ENCODE measurements around the gene ATP6V1G2.

Gene ATP6V1G2

GRCh38 chr6:31585491-31585890, 39.1 kb upstream of the ATP6V1G2 start:
- peaks cover 76 to 95% (median 86%) of the 10 kb centered on the region in 10 experiments for H3K4me1 ChIP-seq
- TF ChIP-seq Cebpa-rat (IDR thresholded peaks at IDR 0.05), result no peak
- H3K4me2 ChIP-seq, result peak overlapping the region; percentile 77 to 100 (median 94)
- no peaks in the 10 kb centered on the region for H3K27me3 ChIP-seq
- no peaks in the 10 kb centered on the region for H3K9me3 ChIP-seq (replicated peaks in 1 of 11)
- peak overlapping the region in 3 of 10 experiments; percentile 24 to 64 (median 63); a peak in 3 of 20 replicates for H3K4me3 ChIP-seq
- H3K27ac ChIP-seq, result peak overlapping the region; percentile 59 to 92 (median 86)
- H3K36me3 ChIP-seq, result peaks cover 0 to 10% (median 0%) of the 10 kb centered on the region in 11 experiments; a peak in 5 of 22 replicates
- peak overlapping the region in 10 of 11 experiments; percentile 66 to 81 (median 74); a peak in 19 of 22 replicates for H3K9ac ChIP-seq
- H4K20me1 ChIP-seq, result no peaks in the 10 kb centered on the region

DNA sequence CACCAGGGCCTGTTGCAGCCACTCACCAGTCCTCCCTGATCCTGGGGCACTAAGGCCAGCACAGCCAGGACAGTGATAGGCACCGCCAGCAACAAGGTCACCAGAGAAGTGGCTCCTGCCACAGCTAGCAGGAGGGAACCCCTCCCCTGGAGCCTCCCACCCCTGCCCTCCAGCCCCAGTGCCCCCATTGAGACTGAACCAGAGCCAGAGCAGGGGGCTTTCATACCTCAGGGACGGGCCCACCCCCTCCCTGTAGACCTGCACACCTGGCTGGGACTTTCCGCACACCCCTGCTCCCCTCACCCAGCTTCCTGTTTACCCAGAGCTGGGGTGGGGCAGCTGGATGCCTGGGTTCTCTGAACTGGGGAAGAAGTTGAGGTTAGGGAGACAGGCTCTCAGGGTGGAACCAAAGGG, 35.8 kb upstream of the ATP6V1G2 start, which contains the start of gene LTB:
Gene LTB (minus strand): TSS at position 195 of the 414 bp plus-strand sequence. CDS start 7 bp downstream, at position 188.
- H3K27ac ChIP-seq, result peak within 1 kb of the TSS; percentile 61 to 88 (median 83); a peak in 21 of 22 replicates
- peaks cover 0 to 14% (median 7%) of the 10 kb centered on the region in 11 experiments; a peak in 13 of 22 replicates for H4K20me1 ChIP-seq
- H3K4me1 ChIP-seq, result peaks cover 81 to 96% (median 91%) of the 10 kb centered on the region in 10 experiments

GRCh38 chr6:31581434-31582229, 35.2 kb upstream of the ATP6V1G2 start:
- H3K9ac ChIP-seq, result peak overlapping the region; percentile 80 to 89 (median 86)
- H3K4me3 ChIP-seq, result peak overlapping the region; percentile 69 to 81 (median 76)
- H3K4me2 ChIP-seq, result peak overlapping the region; percentile 90 to 100 (median 96)
- peak overlapping the region; percentile 61 to 88 (median 83); a peak in 21 of 22 replicates for H3K27ac ChIP-seq
- no peaks in the 10 kb centered on the region for H3K27me3 ChIP-seq
- peaks cover 0 to 20% (median 13%) of the 10 kb centered on the region in 11 experiments; a peak in 15 of 22 replicates for H4K20me1 ChIP-seq
- no peaks in the 10 kb centered on the region for H3K9me3 ChIP-seq (replicated peaks in 1 of 11)
- no peak for TF ChIP-seq Cebpa-rat (IDR thresholded peaks at IDR 0.05)
- peaks cover 18 to 26% (median 24%) of the 10 kb centered on the region in 11 experiments for H3K36me3 ChIP-seq
- peaks cover 81 to 96% (median 91%) of the 10 kb centered on the region in 10 experiments for H3K4me1 ChIP-seq

More for the DNA sequence above, 35.8 kb upstream of the ATP6V1G2 start, which contains the start of gene LTB:
- Histone ChIP-seq H3K4me3 (peak within 1 kb of the TSS; percentile 69 to 81 (median 76)), H3K36me3 (peaks cover 16 to 20% (median 18%) of the 10 kb centered on the region in 11 experiments), H3K4me2 (peak within 1 kb of the TSS; percentile 90 to 100 (median 96)), H3K9me3 (replicated peaks in 1 of 11) (no peaks in the 10 kb centered on the region), H3K9ac (peak within 1 kb of the TSS; percentile 80 to 89 (median 86)), H3K27me3 (no peaks in the 10 kb centered on the region)
- TF ChIP-seq Cebpa-rat (IDR thresholded peaks at IDR 0.05), result no peak

DNA sequence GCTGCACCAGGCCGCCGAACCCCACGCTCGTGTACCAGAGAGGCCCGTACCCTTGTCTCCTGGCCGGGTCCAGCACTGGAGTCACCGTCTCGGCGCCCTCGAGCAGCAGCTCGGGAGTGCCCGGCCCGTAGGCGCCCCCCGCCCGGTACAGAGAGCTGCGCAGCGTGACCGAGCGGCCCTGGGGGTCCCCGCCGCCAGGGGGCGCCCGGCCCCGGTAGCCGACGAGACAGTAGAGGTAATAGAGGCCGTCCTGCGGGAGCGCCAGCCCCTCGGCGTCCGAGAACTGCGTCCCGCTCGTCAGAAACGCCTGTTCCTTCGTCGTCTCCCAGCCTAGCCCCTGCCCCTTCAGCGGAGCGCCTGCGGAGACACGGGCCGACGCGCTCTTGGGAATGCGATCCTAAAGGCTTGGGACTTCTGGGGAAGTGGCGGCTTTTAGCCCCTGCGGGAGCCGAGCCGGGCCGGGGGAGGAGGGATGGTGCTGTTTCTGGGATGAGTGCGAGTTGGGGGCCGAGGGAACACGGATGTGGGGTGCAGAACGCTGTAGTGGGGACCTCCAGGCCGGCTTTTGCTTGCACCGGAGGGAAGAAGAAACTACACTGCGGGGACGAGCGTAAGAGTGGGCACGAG, 34.5 kb upstream of the ATP6V1G2 start:
- H4K20me1 ChIP-seq, result peaks cover 0 to 27% (median 17%) of the 10 kb centered on the region in 11 experiments; a peak in 15 of 22 replicates
- H3K27ac ChIP-seq, result peak overlapping the region; percentile 61 to 88 (median 83); a peak in 21 of 22 replicates
- H3K9ac ChIP-seq, result peak overlapping the region; percentile 80 to 89 (median 86)
- H3K4me2 ChIP-seq, result peak overlapping the region; percentile 90 to 100 (median 96)
- peaks cover 81 to 96% (median 87%) of the 10 kb centered on the region in 10 experiments for H3K4me1 ChIP-seq
- TF ChIP-seq Cebpa-rat (IDR thresholded peaks at IDR 0.05), result no peak
- peaks cover 18 to 28% (median 26%) of the 10 kb centered on the region in 11 experiments for H3K36me3 ChIP-seq
- no peaks in the 10 kb centered on the region for H3K9me3 ChIP-seq (replicated peaks in 1 of 11)
- H3K27me3 ChIP-seq, result no peaks in the 10 kb centered on the region
- H3K4me3 ChIP-seq, result peak overlapping the region; percentile 69 to 81 (median 76)

- Histone ChIP-seq H3K36me3 (peaks cover 18 to 28% (median 26%) of the 10 kb centered on the region in 11 experiments), H3K9ac (peak overlapping the region; percentile 80 to 89 (median 86); a peak in 21 of 22 replicates), H3K9me3 (replicated peaks in 1 of 11) (no peaks in the 10 kb centered on the region), H3K27me3 (no peaks in the 10 kb centered on the region), H3K27ac (peak overlapping the region; percentile 61 to 88 (median 83); a peak in 18 of 22 replicates), H3K4me1 (peaks cover 81 to 95% (median 83%) of the 10 kb centered on the region in 10 experiments), H4K20me1 (peaks cover 0 to 31% (median 17%) of the 10 kb centered on the region in 11 experiments; a peak in 15 of 22 replicates), H3K4me3 (peak overlapping the region; percentile 69 to 81 (median 76); a peak in 18 of 20 replicates), H3K4me2 (peak overlapping the region; percentile 90 to 100 (median 96))
- peak in 4 of 11 experiments; percentile 21 to 79 (median 30); a peak in 3 of 22 replicates for TF ChIP-seq Cebpa-rat (IDR thresholded peaks at IDR 0.05)
Measured at GRCh38 chr6:31580438-31580740, 34.0 kb upstream of the ATP6V1G2 start.

DNA sequence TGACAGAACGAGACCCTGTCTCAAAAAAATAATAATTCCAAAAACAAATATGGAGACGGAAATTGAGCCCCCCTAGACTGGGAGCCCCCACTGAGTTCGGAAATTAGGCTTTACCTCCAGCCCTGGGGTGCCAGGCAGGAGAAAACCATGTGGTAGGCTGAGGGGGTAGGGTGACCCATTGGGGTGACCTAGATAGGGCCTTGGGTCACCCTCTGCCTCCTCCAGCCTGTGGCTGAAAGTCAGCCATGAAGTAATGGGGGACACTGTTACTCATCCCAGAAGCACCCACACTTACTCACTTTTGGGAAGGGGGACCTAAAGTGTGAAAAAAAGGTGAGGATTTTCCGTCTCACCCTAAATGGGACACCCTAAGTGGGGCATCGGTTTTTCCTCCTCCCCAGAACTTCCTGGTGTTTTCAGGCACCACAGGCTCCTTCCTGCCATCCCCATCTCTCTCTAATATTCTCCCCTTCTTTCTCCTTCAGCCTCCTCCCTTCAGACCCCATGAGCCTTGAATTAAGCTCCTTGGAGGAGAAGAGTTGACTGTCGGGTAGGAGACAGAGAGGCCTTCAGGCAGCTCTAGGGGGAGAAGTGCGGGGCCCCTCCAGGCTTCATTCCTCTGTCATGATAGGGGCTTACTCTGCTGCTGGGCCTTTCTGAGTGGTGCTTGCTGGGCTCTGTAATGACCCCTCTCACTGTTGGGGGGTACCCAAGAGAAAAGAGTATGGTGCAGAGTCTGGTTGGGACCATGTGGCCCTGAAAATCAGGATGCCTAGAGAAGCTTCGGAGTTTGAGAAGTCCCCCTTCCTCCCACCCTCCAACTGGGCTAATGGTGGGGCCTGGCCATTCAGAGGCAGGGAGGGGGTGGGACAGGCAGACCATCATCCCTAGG, 33.4 kb upstream of the ATP6V1G2 start:
- H3K9ac ChIP-seq, result peak overlapping the region in 2 of 11 experiments; percentile 87 to 89; a peak in 3 of 22 replicates
- no peak for TF ChIP-seq Cebpa-rat (IDR thresholded peaks at IDR 0.05)
- no peaks in the 10 kb centered on the region for H3K27me3 ChIP-seq
- H3K4me2 ChIP-seq, result peak overlapping the region; percentile 90 to 100 (median 96)
- peaks cover 80 to 95% (median 82%) of the 10 kb centered on the region in 10 experiments for H3K4me1 ChIP-seq
- H3K4me3 ChIP-seq, result peak overlapping the region in 2 of 10 experiments; percentile 70 to 73; a peak in 1 of 20 replicates
- peaks cover 0 to 31% (median 17%) of the 10 kb centered on the region in 11 experiments; a peak in 15 of 22 replicates for H4K20me1 ChIP-seq
- peaks cover 18 to 28% (median 26%) of the 10 kb centered on the region in 11 experiments for H3K36me3 ChIP-seq
- H3K9me3 ChIP-seq (replicated peaks in 1 of 11), result no peaks in the 10 kb centered on the region
- H3K27ac ChIP-seq, result peak overlapping the region in 8 of 11 experiments; percentile 2 to 88 (median 83); a peak in 11 of 22 replicates

GRCh38 chr6:31579119-31579505, 32.7 kb upstream of the ATP6V1G2 start:
- H4K20me1 ChIP-seq, result peaks cover 0 to 31% (median 17%) of the 10 kb centered on the region in 11 experiments; a peak in 15 of 22 replicates
- no peak for TF ChIP-seq Cebpa-rat (IDR thresholded peaks at IDR 0.05)
- peaks cover 18 to 28% (median 26%) of the 10 kb centered on the region in 11 experiments for H3K36me3 ChIP-seq
- H3K27me3 ChIP-seq, result no peaks in the 10 kb centered on the region
- H3K9ac ChIP-seq, result no peak overlapping the region
- H3K27ac ChIP-seq, result no peak overlapping the region
- peaks cover 80 to 95% (median 86%) of the 10 kb centered on the region in 10 experiments for H3K4me1 ChIP-seq
- H3K4me2 ChIP-seq, result peak overlapping the region; percentile 90 to 100 (median 96); a peak in 20 of 22 replicates
- no peak overlapping the region for H3K4me3 ChIP-seq
- H3K9me3 ChIP-seq (replicated peaks in 1 of 11), result no peaks in the 10 kb centered on the region
